Pancreas (tissue), 10 donors: ENCODE measurements around the gene SELENOS. TPM values are rescaled to one million over a fixed set of nuclear protein-coding genes. Genes with fewer than 3 reads are reported as not detected.

Experiments
- ATAC-seq, 4 donors: fragments of 200-7000 bp; cut with Tn5 transposase; one replicate each; pipeline versions ENCODE4 v1.8.0 to v1.9.1; 2020; ENCODE audit warnings: mild to moderate bottlenecking in 4 of 4, moderate library complexity in 4 of 4
- DNase-seq, 6 donors: peaks; one replicate each; pipeline ENCODE4 v3.0.0-alpha.2; 2020
- FAIRE-seq: peaks from 2 replicates; lab custom pipeline; 2012; peaks lifted over from hg19 to GRCh38; lab: Jason Lieb, UNC
- H3K27ac ChIP-seq, 4 donors: fragments of 200-600 bp; sonication (generic); 1 replicate in 3 of 4; 2 replicates in 1 of 4; pipeline versions ENCODE4 v1.5.0 to v1.8.0; 2020
- H3K27me3 ChIP-seq, 4 donors: fragments of 200-600 bp; one replicate each; pipeline ENCODE4 v1.8.0; 2021
- H3K36me3 ChIP-seq, 3 donors: fragments of 200-600 bp; sonication (generic) in 1 of 3; one replicate each; pipeline versions ENCODE4 v1.5.0 to v1.8.0; 2020 to 2021
- H3K4me1 ChIP-seq, 3 donors: fragments of 200-600 bp; one replicate each; pipeline ENCODE4 v1.8.0; 2021
- H3K4me3 ChIP-seq, 4 donors: fragments of 200-600 bp; sonication (generic) in 2 of 4; one replicate each; pipeline versions ENCODE4 v1.5.0 to v1.8.0; 2020 to 2021
- H3K9me3 ChIP-seq, 4 donors: fragments of 200-600 bp; one replicate each; pipeline ENCODE4 v1.8.0; 2021
- WGBS, 2 donors: extraction: QIAGEN DNeasy Blood & Tissue Kit; methylation state at CpG; one replicate each; pipeline ENCODE4 v1.1.7; 2013; 5-methylcytosine and 5-hydroxymethylcytosine counted together
- intact Hi-C, 3 donors: fragments of 100-400 bp; cut with DNase I; formaldehyde crosslinking; loops; one replicate each; pipeline versions ENCODE4 v1.11.1 to v1.14.2; 2022
- polyA plus RNA-seq, 2 donors: library from polyadenylated mRNA; stranded (reverse); fragments of 200-250 nt; gene quantifications; one replicate each; pipeline ENCODE4 v1.2.3, GENCODE V29; 2013
- total RNA-seq, 6 donors: library from RNA; stranded (reverse); fragmentation: NEBNext Ultra II Directional in 4 of 6; extraction: Animal tissue kit (Norgen Biotek cat#: 25700) in 4 of 6; gene quantifications; one replicate each; pipeline versions ENCODE4 v1.2.1 to v1.2.4, GENCODE V29; 2021 to 2023
- TF ChIP-seq, protein P1 (sequence below), 4 donors: fragments of 200-600 bp; sonication (generic) in 3 of 4; IDR thresholded peaks; one replicate each; pipeline versions ENCODE4 v1.5.0 to v1.8.0; 2021; ENCODE audit warnings: antibody characterized with exemption in 4 of 4
- donor health status: healthy with polysubstance abuse.
- donor health status: DM: no; HTN: no; CAD: no; lungs with moderate emphysema.
- donor health status: DM: no; HTN: no; CAD: no.
- donor health status: control.
- donor health status: control.
- donor health status: Bipolar disorder and iron deficiency.
- donor health status: DM: yes; HTN: yes; CAD: no.
- donor health status: DM: no; HTN: no; CAD: no.
- donor health status: DM: no; HTN: no; CAD: no.
- donor health status: DM: yes; HTN: yes; CAD: no.

Gene SELENOS
- total and polyA plus RNA-seq, 8 donors = 26.6 to 72.7 (median 38.2) TPM

DNA sequence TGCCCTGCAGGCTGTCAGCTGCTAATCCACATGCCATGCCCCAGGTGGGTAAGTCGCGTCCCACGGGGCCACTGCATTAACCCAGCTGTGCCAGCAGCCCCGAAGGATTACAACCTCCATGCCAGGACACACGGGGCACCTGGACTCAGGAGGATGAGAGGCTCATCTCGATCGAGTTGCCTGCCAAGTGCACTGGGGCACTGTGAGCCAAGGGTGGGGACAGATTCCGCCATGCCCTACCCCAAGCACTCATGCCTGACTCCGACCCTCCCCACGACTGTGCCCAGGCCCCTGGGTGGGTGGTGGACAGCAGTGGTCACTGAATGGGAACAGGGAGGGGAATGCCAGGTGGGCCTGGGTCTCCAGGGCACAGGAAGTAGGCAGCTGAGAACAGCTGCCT lies 38.5 kb upstream of the SELENOS start:
- Histone ChIP-seq H3K4me3 (no peak overlapping the region), H3K36me3 (no peaks in the 10 kb centered on the region), H3K27ac (no peak overlapping the region), H3K27me3 (no peaks in the 10 kb centered on the region), H3K4me1 (no peaks in the 10 kb centered on the region), H3K9me3 (no peaks in the 10 kb centered on the region)
- ATAC-seq (no peak), FAIRE-seq (no peak), DNase-seq (no peak)
- intact Hi-C loops = no loop called here
- 87 to 90% methylated on average over 10 of the region's 10 CpGs for WGBS, 2 donors
- TF ChIP-seq, protein P1, sequence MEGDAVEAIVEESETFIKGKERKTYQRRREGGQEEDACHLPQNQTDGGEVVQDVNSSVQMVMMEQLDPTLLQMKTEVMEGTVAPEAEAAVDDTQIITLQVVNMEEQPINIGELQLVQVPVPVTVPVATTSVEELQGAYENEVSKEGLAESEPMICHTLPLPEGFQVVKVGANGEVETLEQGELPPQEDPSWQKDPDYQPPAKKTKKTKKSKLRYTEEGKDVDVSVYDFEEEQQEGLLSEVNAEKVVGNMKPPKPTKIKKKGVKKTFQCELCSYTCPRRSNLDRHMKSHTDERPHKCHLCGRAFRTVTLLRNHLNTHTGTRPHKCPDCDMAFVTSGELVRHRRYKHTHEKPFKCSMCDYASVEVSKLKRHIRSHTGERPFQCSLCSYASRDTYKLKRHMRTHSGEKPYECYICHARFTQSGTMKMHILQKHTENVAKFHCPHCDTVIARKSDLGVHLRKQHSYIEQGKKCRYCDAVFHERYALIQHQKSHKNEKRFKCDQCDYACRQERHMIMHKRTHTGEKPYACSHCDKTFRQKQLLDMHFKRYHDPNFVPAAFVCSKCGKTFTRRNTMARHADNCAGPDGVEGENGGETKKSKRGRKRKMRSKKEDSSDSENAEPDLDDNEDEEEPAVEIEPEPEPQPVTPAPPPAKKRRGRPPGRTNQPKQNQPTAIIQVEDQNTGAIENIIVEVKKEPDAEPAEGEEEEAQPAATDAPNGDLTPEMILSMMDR (IDR thresholded peaks at IDR 0.05) = no peak

DNA sequence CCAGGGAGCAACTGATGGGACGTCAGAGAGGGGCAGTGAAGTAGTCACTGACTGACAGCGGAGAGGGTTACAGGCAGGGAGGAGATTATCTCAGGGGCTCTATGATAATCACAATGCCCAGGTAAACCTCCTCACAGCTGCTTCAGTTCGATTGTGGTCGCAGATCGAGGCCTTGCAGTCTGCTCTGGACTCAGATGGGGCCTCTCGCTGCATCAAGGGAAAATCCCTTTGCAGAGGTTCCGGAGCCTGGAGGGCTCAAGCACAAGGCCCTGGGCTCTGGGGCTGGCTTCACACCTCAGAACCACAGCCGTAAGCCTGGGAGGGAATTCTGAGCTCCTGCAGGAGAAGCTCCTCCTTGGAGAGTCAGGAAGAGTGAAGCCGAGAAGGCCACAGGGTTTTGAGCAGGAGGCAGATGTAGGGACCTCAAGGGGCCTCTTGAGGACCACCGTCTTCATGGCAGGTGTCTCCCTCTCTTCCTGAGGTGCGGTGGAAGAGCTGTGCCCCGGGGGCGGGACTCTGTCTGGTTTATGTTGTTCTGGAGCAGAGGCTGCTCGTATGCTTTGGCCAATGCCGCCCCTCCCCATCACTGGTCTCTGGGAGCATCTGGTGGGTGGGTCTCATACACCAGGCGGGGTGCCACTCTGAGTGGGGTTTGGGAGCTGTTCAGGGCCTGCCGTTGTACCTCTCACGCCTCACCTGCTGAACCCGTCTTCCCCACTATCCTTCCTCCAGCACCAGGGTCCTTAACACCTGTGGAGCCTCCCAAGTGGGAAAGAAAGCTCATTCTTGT lies 37.2 kb upstream of the SELENOS start:
- Histone ChIP-seq H3K4me1 (no peaks in the 10 kb centered on the region), H3K36me3 (no peaks in the 10 kb centered on the region), H3K27me3 (no peaks in the 10 kb centered on the region), H3K27ac (no peak overlapping the region), H3K9me3 (no peaks in the 10 kb centered on the region), H3K4me3 (no peak overlapping the region)
- DNase-seq (no peak), ATAC-seq (no peak), FAIRE-seq (no peak)
- TF ChIP-seq, protein P1 (IDR thresholded peaks at IDR 0.05) = no peak
- intact Hi-C loops = no loop called here
- WGBS, 2 donors = 78 to 90% methylated on average over 16 to 19 of the region's 19 CpGs

DNA sequence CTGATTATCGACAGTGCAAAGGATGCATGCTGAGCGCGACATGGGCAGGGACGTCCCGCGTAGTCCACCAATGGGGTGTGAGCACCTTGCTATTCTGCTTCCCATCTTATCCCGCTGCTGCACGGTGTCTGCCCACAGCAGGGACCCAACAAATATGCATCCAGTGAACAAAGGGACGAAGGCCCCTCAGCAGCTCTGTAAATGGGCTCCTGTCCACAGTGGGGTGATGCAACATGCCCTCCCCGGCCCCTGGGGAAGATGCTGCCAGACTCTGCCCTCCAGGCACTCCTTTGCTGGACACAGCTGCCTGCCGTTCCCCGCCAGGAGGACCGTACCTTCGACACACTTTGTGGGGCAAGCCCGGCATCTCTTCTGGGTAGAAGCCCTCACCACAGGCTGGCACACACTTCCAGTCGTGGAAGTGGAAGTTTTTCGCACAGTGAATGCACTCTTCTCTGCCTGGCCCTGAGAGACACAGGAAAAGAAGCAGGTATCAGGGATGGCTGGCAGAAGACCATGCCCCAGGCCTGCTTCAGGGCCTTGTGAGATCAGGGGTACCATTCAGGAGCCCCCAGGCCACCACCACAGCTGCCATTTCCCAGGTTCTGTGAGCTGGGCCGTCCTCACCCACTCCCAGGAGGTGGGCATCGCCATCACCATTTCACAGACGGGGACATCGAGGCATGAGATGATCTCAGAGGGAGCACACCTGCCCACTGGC lies 35.9 kb upstream of the SELENOS start:
- Histone ChIP-seq H3K4me3 (no peak overlapping the region), H3K9me3 (no peaks in the 10 kb centered on the region), H3K27me3 (no peaks in the 10 kb centered on the region), H3K27ac (no peak overlapping the region), H3K36me3 (no peaks in the 10 kb centered on the region), H3K4me1 (no peaks in the 10 kb centered on the region)
- DNase-seq = no peak
- whole genome bisulfite sequencing, 2 donors = 88 to 89% methylated on average over 21 of the region's 21 CpGs
- FAIRE-seq = no peak
- intact Hi-C loops = no loop called here
- TF ChIP-seq, protein P1 (IDR thresholded peaks at IDR 0.05) = no peak
- ATAC-seq = no peak

DNA sequence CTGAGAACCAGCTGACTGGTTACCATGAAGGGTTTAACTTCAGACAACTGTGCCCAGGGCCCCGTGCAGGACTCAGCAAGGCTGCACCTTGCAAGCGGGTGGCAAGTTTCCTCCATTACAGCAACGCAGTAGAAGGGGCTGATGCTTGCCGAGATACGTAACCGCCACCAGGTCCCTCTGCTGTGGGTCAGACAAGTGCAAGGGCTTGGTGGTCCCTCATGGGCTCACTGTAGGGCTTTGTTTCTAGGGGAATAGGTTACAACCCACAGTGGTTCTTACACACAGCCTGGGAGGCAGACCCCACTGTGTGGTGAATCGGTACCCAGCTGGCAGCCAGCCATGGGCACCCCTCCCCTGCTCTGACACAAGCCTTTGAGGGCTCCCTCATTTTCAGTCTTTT lies 33.2 kb upstream of the SELENOS start:
- Histone ChIP-seq H3K27ac (no peak overlapping the region), H3K4me1 (no peaks in the 10 kb centered on the region), H3K36me3 (no peaks in the 10 kb centered on the region), H3K4me3 (no peak overlapping the region), H3K9me3 (no peaks in the 10 kb centered on the region), H3K27me3 (no peaks in the 10 kb centered on the region)
- FAIRE-seq (no peak), ATAC-seq (no peak), DNase-seq (no peak)
- TF ChIP-seq, protein P1 (IDR thresholded peaks at IDR 0.05) = no peak
- intact Hi-C loops = no loop called here
- 93 to 96% methylated on average over 7 of the region's 7 CpGs for WGBS, 2 donors

DNA sequence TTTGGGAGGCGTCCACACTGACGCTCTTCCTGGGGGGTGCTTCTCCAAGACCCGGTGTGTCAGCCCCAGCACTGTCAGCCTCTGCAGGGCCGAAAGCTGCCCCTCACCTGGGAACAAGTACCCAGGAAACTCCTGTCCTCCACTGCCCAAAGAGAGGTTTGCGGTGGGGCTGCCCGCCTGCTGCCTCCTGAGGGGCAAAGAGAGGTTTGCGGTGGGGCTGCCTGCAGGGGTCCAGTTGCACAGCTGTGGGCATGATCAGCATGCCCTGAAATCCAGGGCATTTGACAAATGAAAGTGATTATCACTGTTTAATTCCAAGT lies 32.8 kb upstream of the SELENOS start:
- WGBS, 2 donors = 91 to 94% methylated on average over 7 of the region's 7 CpGs
- Histone ChIP-seq H3K36me3 (no peaks in the 10 kb centered on the region), H3K27me3 (no peaks in the 10 kb centered on the region), H3K27ac (no peak overlapping the region), H3K4me1 (no peaks in the 10 kb centered on the region), H3K4me3 (no peak overlapping the region), H3K9me3 (no peaks in the 10 kb centered on the region)
- intact Hi-C loops = no loop called here
- FAIRE-seq (no peak), DNase-seq (no peak), ATAC-seq (no peak)
- TF ChIP-seq, protein P1 (IDR thresholded peaks at IDR 0.05) = no peak
